Measurements from ENCODE around the gene PSMB8. TPM values are rescaled to one million over a fixed set of nuclear protein-coding genes. Genes with fewer than 3 reads are reported as not detected.
A peak's percentile ranks its signal among the peaks of the same experiment; 100 is the strongest.

The PSMB8 gene
- total and polyA plus RNA-seq, 2 of the 8 experiments (the other 6 are each of a cell fraction or from before 2014, with no cell fraction given): 18.4 to 43.0 TPM

DNA sequence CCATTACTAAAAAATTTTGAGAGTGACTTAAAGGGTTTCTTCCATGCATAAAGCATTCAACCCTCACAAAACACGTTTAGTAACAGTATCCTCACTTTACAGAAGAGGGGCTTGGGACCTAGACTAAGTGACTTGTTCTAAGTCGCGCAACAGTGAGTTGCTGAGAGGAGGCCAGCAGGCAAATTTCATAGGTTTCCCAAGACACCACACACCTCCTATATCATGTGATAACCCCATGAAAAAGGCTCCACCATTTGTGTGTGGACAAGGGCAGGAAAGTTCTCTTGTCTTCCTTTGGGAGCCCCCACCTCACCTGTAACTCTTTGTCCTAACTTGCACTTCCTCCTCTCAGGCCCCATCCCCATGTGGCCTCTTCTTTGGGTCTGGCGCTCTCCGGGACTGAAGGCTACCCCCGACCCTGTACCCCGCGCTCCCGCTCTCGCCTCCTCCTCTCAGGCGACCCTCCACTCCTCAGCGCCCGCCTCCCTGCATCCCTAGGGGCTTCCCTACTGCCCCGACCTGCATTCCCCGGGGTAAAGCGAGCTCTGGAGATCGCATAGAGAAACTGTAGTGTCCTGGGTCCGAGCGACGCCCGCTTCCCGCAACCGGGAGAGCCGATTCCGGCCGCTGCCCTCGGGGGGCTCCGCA lies 392 bp downstream of the PSMB8 start:
- 10% methylated on average over 20 of the region's 28 CpGs; no CpG with 5 or more reads in 1 of the 2 experiments for WGBS, 2 experiments (ENCODE audit: extremely low coverage in 1 of 2, insufficient coverage in 1 of 2, insufficient read length in 1 of 2, insufficient replicate concordance in 2 of 2, low coverage in 1 of 2, low lambda C conversion rate in 2 of 2, missing lambda C conversion rate in 1 of 2)
- H2AFZ ChIP-seq (ENCODE audit: low read length): peak overlapping the region; percentile 89
- H3K14ac ChIP-seq (ENCODE audit: insufficient read length): no peak overlapping the region
- no peak overlapping the region for H4K5ac ChIP-seq (ENCODE audit: insufficient read length, low read depth, low read length)
- DNase-seq (ENCODE audit: low read depth in 1 of 2, low spot score in 2 of 2) (peak in 1 of 2 experiments; percentile 72), FAIRE-seq (no peak)
- no peak overlapping the region for H2BK20ac ChIP-seq (ENCODE audit: low read length)
- peaks cover 0 to 3% (median 0%) of the 10 kb centered on the region in 4 experiments; a peak in 2 of 7 replicates for H3K4me1 ChIP-seq (replicated peaks in 1 of 4; ENCODE audit: control insufficient read depth in 3 of 4, insufficient read depth in 4 of 4, low read length in 3 of 4)
- H3K56ac ChIP-seq (replicated peaks; ENCODE audit: insufficient read length, low read depth, low read length): no peak overlapping the region
- H2AK5ac ChIP-seq (ENCODE audit: low read depth, low read length): no peak overlapping the region
- H3K4me3 ChIP-seq (ENCODE audit: extremely low read depth in 1 of 4, insufficient read depth in 2 of 4, low read depth in 3 of 4, low read length in 4 of 4): peak overlapping the region; percentile 59 to 93 (median 88)
- H3K79me1 ChIP-seq (ENCODE audit: low read depth, low read length): no peaks in the 10 kb centered on the region
- H2BK120ac ChIP-seq (replicated peaks; ENCODE audit: low read depth, low read length): no peak overlapping the region
- H2BK15ac ChIP-seq (ENCODE audit: low read length): no peak overlapping the region
- H2BK5ac ChIP-seq (ENCODE audit: low read depth, low read length): 0 out of 2 replicates have a peak overlapping the region, but pooled peaks have one; percentile 26
- H3K18ac ChIP-seq (ENCODE audit: extremely low read depth, low read length): peak overlapping the region; percentile 84; the same call in 1 of the 2 replicates
- H4K20me1 ChIP-seq (replicated peaks in 1 of 2; ENCODE audit: control insufficient read depth in 1 of 2, insufficient read depth in 2 of 2, low read length in 2 of 2): peaks cover 0 to 2% of the 10 kb centered on the region in 2 experiments
- H4K91ac ChIP-seq (replicated peaks; ENCODE audit: insufficient read length, low read length): no peak overlapping the region
- peak overlapping the region; percentile 92 to 93 for H3K4me2 ChIP-seq (ENCODE audit: insufficient read depth in 1 of 2, low read depth in 2 of 2, low read length in 2 of 2)
- H3K4ac ChIP-seq (replicated peaks; ENCODE audit: insufficient read length, low read depth, low read length): no peak overlapping the region
- peaks cover 0 to 11% (median 10%) of the 10 kb centered on the region in 4 experiments; a peak in 4 of 7 replicates for H3K27me3 ChIP-seq (replicated peaks in 1 of 4; ENCODE audit: control insufficient read depth in 3 of 4, extremely low read depth in 1 of 4, insufficient read depth in 3 of 4, low read length in 3 of 4)
- peak overlapping the region; percentile 15; the same call in 1 of the 2 replicates for H4K8ac ChIP-seq (ENCODE audit: extremely low read depth, insufficient read depth, low read length)
- CTCF ChIA-PET (ENCODE audit: partially characterized antibody): interaction anchor here (1.1 to 11.2 kb wide), 4 partner anchors 15 to 110 kb away, joined by 4 to 402 read pairs (median 11); partner anchors contain the start of genes HLA-DMA, PSMB9 and TAP1
- peaks cover 13% of the 10 kb centered on the region for H3K23me2 ChIP-seq (ENCODE audit: low read depth, low read length)
- peak overlapping the region; percentile 48 to 63 (median 54) for H3K9ac ChIP-seq (replicated peaks in 1 of 4; ENCODE audit: extremely low read depth in 1 of 4, low read depth in 3 of 4, low read length in 3 of 4)
- H3K79me2 ChIP-seq (ENCODE audit: control insufficient read depth in 1 of 2, insufficient read depth in 2 of 2, low read length in 2 of 2): no peaks in the 10 kb centered on the region
- peaks cover 0 to 5% (median 0%) of the 10 kb centered on the region in 4 experiments; a peak in 5 of 8 replicates for H3K36me3 ChIP-seq (ENCODE audit: control insufficient read depth in 2 of 4, insufficient read depth in 4 of 4, low read length in 3 of 4)
- POLR2A ChIA-PET (ENCODE audit: partially characterized antibody): interaction anchor here (1.3 to 3.0 kb wide), 2 partner anchors 25 to 129 kb away, joined by 5 to 25 read pairs; no protein-coding TSS in a partner anchor
- H3K9me3 ChIP-seq (ENCODE audit: insufficient read depth in 2 of 2, low read depth in 1 of 2, low read length in 1 of 2): no peaks in the 10 kb centered on the region
- no peak overlapping the region for H3K23ac ChIP-seq (ENCODE audit: insufficient read length)
- no peak overlapping the region for H3K27ac ChIP-seq (ENCODE audit: low read depth, low read length)
- H2BK12ac ChIP-seq (ENCODE audit: low read depth, low read length): no peak overlapping the region
- TF ChIP-seq, protein P1, sequence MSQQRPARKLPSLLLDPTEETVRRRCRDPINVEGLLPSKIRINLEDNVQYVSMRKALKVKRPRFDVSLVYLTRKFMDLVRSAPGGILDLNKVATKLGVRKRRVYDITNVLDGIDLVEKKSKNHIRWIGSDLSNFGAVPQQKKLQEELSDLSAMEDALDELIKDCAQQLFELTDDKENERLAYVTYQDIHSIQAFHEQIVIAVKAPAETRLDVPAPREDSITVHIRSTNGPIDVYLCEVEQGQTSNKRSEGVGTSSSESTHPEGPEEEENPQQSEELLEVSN (IDR thresholded peaks at IDR 0.05): no peak
- no peak for TF ChIP-seq FOSL1 (IDR thresholded peaks at IDR 0.05; ENCODE audit: insufficient read depth, low read depth, low read length)
- no peak for TF ChIP-seq KDM4A (IDR thresholded peaks at IDR 0.05; ENCODE audit: low read depth, low read length, severe bottlenecking)
- TF ChIP-seq RAD21 (IDR thresholded peaks at IDR 0.05 in 1 of 2, conservative IDR thresholded peaks at IDR 0.05 in 1 of 2; ENCODE audit: low read depth in 2 of 2, low read length in 2 of 2): no peak
- no peak for TF ChIP-seq CHD2 (IDR thresholded peaks at IDR 0.05; ENCODE audit: low read length)
- no peak for TF ChIP-seq HDAC6 (IDR thresholded peaks at IDR 0.05; ENCODE audit: low read depth, low read length)
- peak in 1 of 2 experiments; percentile 31; a peak in 1 of 4 replicates for TF ChIP-seq SIN3A (conservative IDR thresholded peaks at IDR 0.05 in 1 of 2, IDR thresholded peaks at IDR 0.05 in 1 of 2; ENCODE audit: low read depth in 1 of 2, low read length in 2 of 2)
- TF ChIP-seq TBP (IDR thresholded peaks at IDR 0.05; ENCODE audit: low read depth, low read length): 0 out of 2 replicates have a peak, but pooled peaks have one; percentile 27
- no peak for TF ChIP-seq MAFK (IDR thresholded peaks at IDR 0.05; ENCODE audit: low read depth, low read length)
- TF ChIP-seq ZNF274 (IDR thresholded peaks at IDR 0.05; ENCODE audit: borderline replicate concordance, extremely low read depth, low read length): no peak
